ENCODE measurements around the gene GTF2A1.

DNA sequence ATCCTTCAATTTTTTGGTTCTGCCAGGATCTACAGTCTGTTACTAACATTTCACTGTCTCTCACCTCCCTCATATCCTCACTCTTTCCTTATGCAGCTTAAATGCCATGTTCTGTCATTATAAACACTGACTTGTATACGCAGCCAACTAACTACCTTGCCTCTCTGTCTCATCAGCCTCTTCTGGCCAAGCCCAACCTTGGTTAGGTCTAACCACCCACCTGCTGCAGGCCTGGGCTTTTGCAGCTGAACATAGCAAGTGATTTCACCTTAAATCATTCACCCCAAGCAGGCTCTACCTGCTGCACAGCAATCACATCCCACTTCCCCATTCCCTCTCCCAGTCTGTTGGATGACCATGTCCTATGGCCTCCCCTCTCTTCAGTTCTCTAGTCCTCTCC, 91.5 kb downstream of the GTF2A1 start:
- TF ChIP-seq MAX (CRISPR knock-in tag; IDR thresholded peaks at IDR 0.05) (no peak), USF1 (CRISPR knock-in tag; IDR thresholded peaks at IDR 0.05) (no peak), ZNF532 (CRISPR knock-in tag; IDR thresholded peaks at IDR 0.05; ENCODE audit: borderline replicate concordance) (no peak), CREB1 (CRISPR knock-in tag; IDR thresholded peaks at IDR 0.05) (no peak), NR2C2 (CRISPR knock-in tag; IDR thresholded peaks at IDR 0.05) (no peak)
- TF ChIP-seq, protein P1, sequence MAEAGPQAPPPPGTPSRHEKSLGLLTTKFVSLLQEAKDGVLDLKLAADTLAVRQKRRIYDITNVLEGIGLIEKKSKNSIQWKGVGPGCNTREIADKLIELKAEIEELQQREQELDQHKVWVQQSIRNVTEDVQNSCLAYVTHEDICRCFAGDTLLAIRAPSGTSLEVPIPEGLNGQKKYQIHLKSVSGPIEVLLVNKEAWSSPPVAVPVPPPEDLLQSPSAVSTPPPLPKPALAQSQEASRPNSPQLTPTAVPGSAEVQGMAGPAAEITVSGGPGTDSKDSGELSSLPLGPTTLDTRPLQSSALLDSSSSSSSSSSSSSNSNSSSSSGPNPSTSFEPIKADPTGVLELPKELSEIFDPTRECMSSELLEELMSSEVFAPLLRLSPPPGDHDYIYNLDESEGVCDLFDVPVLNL (CRISPR knock-in tag; IDR thresholded peaks at IDR 0.05; ENCODE audit: borderline replicate concordance, low read depth): no peak
- TF ChIP-seq, protein P2, sequence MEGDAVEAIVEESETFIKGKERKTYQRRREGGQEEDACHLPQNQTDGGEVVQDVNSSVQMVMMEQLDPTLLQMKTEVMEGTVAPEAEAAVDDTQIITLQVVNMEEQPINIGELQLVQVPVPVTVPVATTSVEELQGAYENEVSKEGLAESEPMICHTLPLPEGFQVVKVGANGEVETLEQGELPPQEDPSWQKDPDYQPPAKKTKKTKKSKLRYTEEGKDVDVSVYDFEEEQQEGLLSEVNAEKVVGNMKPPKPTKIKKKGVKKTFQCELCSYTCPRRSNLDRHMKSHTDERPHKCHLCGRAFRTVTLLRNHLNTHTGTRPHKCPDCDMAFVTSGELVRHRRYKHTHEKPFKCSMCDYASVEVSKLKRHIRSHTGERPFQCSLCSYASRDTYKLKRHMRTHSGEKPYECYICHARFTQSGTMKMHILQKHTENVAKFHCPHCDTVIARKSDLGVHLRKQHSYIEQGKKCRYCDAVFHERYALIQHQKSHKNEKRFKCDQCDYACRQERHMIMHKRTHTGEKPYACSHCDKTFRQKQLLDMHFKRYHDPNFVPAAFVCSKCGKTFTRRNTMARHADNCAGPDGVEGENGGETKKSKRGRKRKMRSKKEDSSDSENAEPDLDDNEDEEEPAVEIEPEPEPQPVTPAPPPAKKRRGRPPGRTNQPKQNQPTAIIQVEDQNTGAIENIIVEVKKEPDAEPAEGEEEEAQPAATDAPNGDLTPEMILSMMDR (IDR thresholded peaks at IDR 0.05): no peak
- TF ChIP-seq, protein P3, sequence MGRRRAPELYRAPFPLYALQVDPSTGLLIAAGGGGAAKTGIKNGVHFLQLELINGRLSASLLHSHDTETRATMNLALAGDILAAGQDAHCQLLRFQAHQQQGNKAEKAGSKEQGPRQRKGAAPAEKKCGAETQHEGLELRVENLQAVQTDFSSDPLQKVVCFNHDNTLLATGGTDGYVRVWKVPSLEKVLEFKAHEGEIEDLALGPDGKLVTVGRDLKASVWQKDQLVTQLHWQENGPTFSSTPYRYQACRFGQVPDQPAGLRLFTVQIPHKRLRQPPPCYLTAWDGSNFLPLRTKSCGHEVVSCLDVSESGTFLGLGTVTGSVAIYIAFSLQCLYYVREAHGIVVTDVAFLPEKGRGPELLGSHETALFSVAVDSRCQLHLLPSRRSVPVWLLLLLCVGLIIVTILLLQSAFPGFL (CRISPR knock-in tag; IDR thresholded peaks at IDR 0.05; ENCODE audit: borderline replicate concordance): no peak
- TF ChIP-seq, protein P4, sequence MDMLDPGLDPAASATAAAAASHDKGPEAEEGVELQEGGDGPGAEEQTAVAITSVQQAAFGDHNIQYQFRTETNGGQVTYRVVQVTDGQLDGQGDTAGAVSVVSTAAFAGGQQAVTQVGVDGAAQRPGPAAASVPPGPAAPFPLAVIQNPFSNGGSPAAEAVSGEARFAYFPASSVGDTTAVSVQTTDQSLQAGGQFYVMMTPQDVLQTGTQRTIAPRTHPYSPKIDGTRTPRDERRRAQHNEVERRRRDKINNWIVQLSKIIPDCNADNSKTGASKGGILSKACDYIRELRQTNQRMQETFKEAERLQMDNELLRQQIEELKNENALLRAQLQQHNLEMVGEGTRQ (CRISPR knock-in tag; IDR thresholded peaks at IDR 0.05): no peak
- TF ChIP-seq, protein P5, sequence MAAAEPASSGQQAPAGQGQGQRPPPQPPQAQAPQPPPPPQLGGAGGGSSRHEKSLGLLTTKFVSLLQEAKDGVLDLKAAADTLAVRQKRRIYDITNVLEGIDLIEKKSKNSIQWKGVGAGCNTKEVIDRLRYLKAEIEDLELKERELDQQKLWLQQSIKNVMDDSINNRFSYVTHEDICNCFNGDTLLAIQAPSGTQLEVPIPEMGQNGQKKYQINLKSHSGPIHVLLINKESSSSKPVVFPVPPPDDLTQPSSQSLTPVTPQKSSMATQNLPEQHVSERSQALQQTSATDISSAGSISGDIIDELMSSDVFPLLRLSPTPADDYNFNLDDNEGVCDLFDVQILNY (CRISPR knock-in tag; IDR thresholded peaks at IDR 0.05): no peak
- TF ChIP-seq, protein P6, sequence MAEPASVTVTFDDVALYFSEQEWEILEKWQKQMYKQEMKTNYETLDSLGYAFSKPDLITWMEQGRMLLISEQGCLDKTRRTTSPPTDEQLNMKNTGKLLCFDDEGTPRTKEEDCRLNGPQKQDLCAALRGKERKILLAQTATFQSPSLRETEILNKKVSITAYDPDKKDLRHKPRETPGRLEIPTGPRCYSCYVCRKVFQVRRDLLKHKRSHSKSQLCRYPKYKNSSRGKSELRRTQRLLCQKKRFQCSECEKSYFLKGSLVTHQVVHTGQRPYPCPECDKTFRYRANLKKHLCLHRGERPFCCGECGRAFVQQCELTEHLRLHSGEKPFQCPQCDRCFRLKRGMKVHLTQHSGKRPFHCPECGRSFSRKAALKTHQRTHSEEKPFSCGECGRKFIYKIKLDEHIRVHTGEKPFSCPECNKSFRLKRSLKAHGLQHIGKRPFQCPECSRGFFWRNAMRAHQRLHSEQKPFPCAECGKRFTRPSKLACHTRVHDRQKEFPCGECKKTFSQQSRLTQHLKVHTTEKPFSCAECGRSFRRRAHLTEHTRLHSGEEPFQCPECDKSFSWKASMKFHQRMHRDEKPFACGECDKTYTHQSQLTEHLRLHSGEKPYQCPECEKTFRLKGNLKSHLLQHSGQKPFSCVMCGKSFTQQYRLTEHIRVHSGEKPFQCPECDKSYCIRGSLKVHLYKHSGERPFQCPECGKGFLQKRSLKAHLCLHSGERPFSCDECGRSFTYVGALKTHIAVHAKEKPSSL (CRISPR knock-in tag; conservative IDR thresholded peaks at IDR 0.05): no peak
